DMS79 treated with DMSO at 0.1 percent for 48 hours (cell line): ENCODE measurements around the gene TCEAL2.
"Not testable (repeated sequence)": the region's sequence is repeated elsewhere in the genome, so short reads cannot be mapped to it uniquely, and the experiment has no call there.

Experiments
- DNase-seq: peaks from one replicate; lab custom pipeline; 2025; lab: John Stamatoyannopoulos, UW

TCEAL2 gene

GRCh38 chrX:102125436-102125835 lies at the start of gene TCEAL2:
TSS of gene TCEAL2 (plus strand) at chrX:102125679. CDS start at chrX:102126831, 1,152 bp downstream.
- peak; percentile 1 for DNase-seq

- no peak for DNase-seq
Measured at GRCh38 chrX:102077426-102077825, 48.1 kb upstream of the TCEAL2 start.

- no peak for DNase-seq
Measured at GRCh38 chrX:102085706-102086105, 39.8 kb upstream of the TCEAL2 start.

- DNase-seq: no peak
Measured at GRCh38 chrX:102113367-102113766, 12.1 kb upstream of the TCEAL2 start.

- DNase-seq: no peak
Measured at GRCh38 chrX:102115748-102116147, 9.7 kb upstream of the TCEAL2 start.

GRCh38 chrX:102125014-102125413 lies 465 bp upstream of the TCEAL2 start:
- not testable (repeated sequence) for DNase-seq

GRCh38 chrX:102126080-102126818 lies 770 bp downstream of the TCEAL2 start:
- DNase-seq: not testable (repeated sequence)

GRCh38 chrX:102126863-102127262 lies 1.4 kb downstream of the TCEAL2 start:
- no peak for DNase-seq

GRCh38 chrX:102129473-102129872 lies 4.0 kb downstream of the TCEAL2 start:
- DNase-seq: no peak

- no peak for DNase-seq
Measured at GRCh38 chrX:102138064-102138463, 12.6 kb downstream of the TCEAL2 start.

GRCh38 chrX:102140876-102141275 lies 15.4 kb downstream of the TCEAL2 start:
- not testable (repeated sequence) for DNase-seq

- not testable (repeated sequence) for DNase-seq
Measured at GRCh38 chrX:102141631-102142030, 16.2 kb downstream of the TCEAL2 start.

- DNase-seq: not testable (repeated sequence)
Measured at GRCh38 chrX:102142274-102142673, 16.8 kb downstream of the TCEAL2 start, which contains the start of gene TCEAL6. TSS of gene TCEAL6 (minus strand) at chrX:102142481.

- DNase-seq: peak; percentile 29
Measured at GRCh38 chrX:102154218-102154860, 28.9 kb downstream of the TCEAL2 start.

GRCh38 chrX:102154900-102155805 lies 29.7 kb downstream of the TCEAL2 start:
- peak; percentile 22 for DNase-seq

- DNase-seq: peak; percentile 64
Measured at GRCh38 chrX:102155806-102156179, 30.3 kb downstream of the TCEAL2 start, which contains the start of gene BEX5. TSS of gene BEX5 (minus strand) at chrX:102155977. CDS start at chrX:102154265, 1,712 bp downstream.
